PC-9 (cell line): ENCODE data around the gene ITGBL1. TPM values are rescaled to one million over a fixed set of nuclear protein-coding genes. Genes with fewer than 3 reads are reported as not detected.

Experiments used
- BruUV-seq: library from RNA; stranded (reverse); fragments of 400-500 nt; replicated peaks from 2 replicates; lab custom pipeline; 2021; lab: Mats Ljungman, UMichigan
- CTCF ChIA-PET: fragments of 300-600 bp; sonication (Branson Sonifier 250); formaldehyde crosslinking; loops from one replicate; lab custom pipeline; 2022; ENCODE audit warnings: antibody characterized with exemption; lab: Charles Lee
- POLR2A ChIA-PET: fragments of 300-600 bp; sonication (Branson Sonifier 250); formaldehyde crosslinking; loops from one replicate; lab custom pipeline; 2022; ENCODE audit warnings: antibody characterized with exemption; ENCODE audit not compliant: unreplicated experiment; lab: Charles Lee
- DNase-seq, 2 experiments: peaks; one replicate each; pipeline versions ENCODE4 v3.0.0 to v3.0.0-alpha.2; 2015 to 2022; ENCODE audit warnings: mixed read lengths in 1 of 2
- H2AFZ ChIP-seq: fragments of 200-600 bp; sonication (generic); 2 replicates; pipeline ENCODE4 v1.8.1; 2017; ENCODE audit warnings: antibody characterized with exemption
- H3F3A ChIP-seq: fragments of 200-600 bp; sonication (generic); 2 replicates; pipeline ENCODE4 v1.8.1; 2017; ENCODE audit warnings: antibody characterized with exemption, mild to moderate bottlenecking, low read depth; ENCODE audit not compliant: insufficient read depth
- H3K27ac ChIP-seq: fragments of 200-600 bp; sonication (generic); 2 replicates; pipeline ENCODE4 v1.6.1; 2016; ENCODE audit warnings: mixed run types
- H3K27me3 ChIP-seq: fragments of 200-600 bp; sonication (generic); 2 replicates; pipeline ENCODE4 v1.6.1; 2016; ENCODE audit warnings: low read depth, mixed run types; ENCODE audit not compliant: insufficient read depth
- H3K36me3 ChIP-seq: fragments of 200-600 bp; sonication (generic); 2 replicates; pipeline ENCODE4 v1.6.1; 2016; ENCODE audit warnings: low read depth, mixed run types
- H3K4me1 ChIP-seq: fragments of 200-600 bp; sonication (generic); replicated peaks from 2 replicates; pipeline ENCODE4 v1.6.1; 2016; ENCODE audit warnings: mixed run types; ENCODE audit not compliant: insufficient read depth
- H3K4me2 ChIP-seq: fragments of 200-600 bp; sonication (generic); 2 replicates; pipeline ENCODE4 v1.6.1; 2017; ENCODE audit warnings: mixed run types
- H3K4me3 ChIP-seq: fragments of 200-600 bp; sonication (generic); 2 replicates; pipeline ENCODE4 v1.6.1; 2016; ENCODE audit warnings: mixed run types
- H3K79me2 ChIP-seq: fragments of 200-600 bp; sonication (generic); 2 replicates; pipeline ENCODE4 v1.6.1; 2017; ENCODE audit warnings: low read depth, mixed run types
- H3K9me2 ChIP-seq: fragments of 200-600 bp; sonication (generic); 2 replicates; pipeline ENCODE4 v1.8.1; 2017; ENCODE audit warnings: mild to moderate bottlenecking; ENCODE audit not compliant: insufficient read depth
- H3K9me3 ChIP-seq: fragments of 200-600 bp; sonication (generic); 2 replicates; pipeline ENCODE4 v1.8.1; 2016; ENCODE audit warnings: low read depth; ENCODE audit not compliant: insufficient read depth
- H4K20me1 ChIP-seq: fragments of 200-600 bp; sonication (generic); 2 replicates; pipeline ENCODE4 v1.8.1; 2017; ENCODE audit not compliant: insufficient read depth
- CTCF ChIP-seq: fragments of 200-600 bp; sonication (generic); conservative IDR thresholded peaks from 2 replicates; pipeline ENCODE4 v1.6.1; 2017; ENCODE audit warnings: mixed run types, antibody characterized with exemption, mild to moderate bottlenecking, moderate library complexity
- EZH2 ChIP-seq: fragments of 200-600 bp; sonication (generic); IDR thresholded peaks from 2 replicates; pipeline ENCODE4 v1.8.0; 2017; ENCODE audit warnings: antibody characterized with exemption, low read depth
- intact Hi-C: fragments of 100-400 bp; cut with micrococcal nuclease; formaldehyde crosslinking; loops from one replicate; pipeline ENCODE4 v1.10.0; 2022; ENCODE audit not compliant: unreplicated experiment
- total RNA-seq: library from RNA; stranded (reverse); gene quantifications from 2 replicates; pipeline ENCODE4 v1.2.3, GENCODE V29; 2021

ITGBL1 gene
- total RNA-seq, 1 experiment from 2014 or later = 52.5 TPM

GRCh38 chr13:101612735-101613134 is 160.3 kb downstream of the ITGBL1 start:
- Histone ChIP-seq H3K79me2 (no peaks in the 10 kb centered on the region), H4K20me1 (no peaks in the 10 kb centered on the region), H3K4me2 (no peak overlapping the region), H3K4me1 (no peaks in the 10 kb centered on the region), H3K27ac (no peak overlapping the region), H3K27me3 (no peaks in the 10 kb centered on the region), H3F3A (no peaks in the 10 kb centered on the region), H3K36me3 (0 out of 2 replicates have a peak, but pooled peaks cover 6% of the 10 kb centered on the region), H2AFZ (no peak overlapping the region), H3K4me3 (no peak overlapping the region), H3K9me3 (no peaks in the 10 kb centered on the region), H3K9me2 (no peaks in the 10 kb centered on the region)
- TF ChIP-seq EZH2 (no peak), CTCF (no peak)
- ChIA-PET POLR2A (no interaction called here), CTCF (no interaction called here)
- DNase-seq = no peak
- intact Hi-C loops = no loop called here
- no TSS peak for BruUV-seq

- TF ChIP-seq EZH2 (no peak), CTCF (no peak)
- Histone ChIP-seq H3K79me2 (no peaks in the 10 kb centered on the region), H3K4me2 (no peak overlapping the region), H3K4me1 (no peaks in the 10 kb centered on the region), H2AFZ (no peak overlapping the region), H3K4me3 (no peak overlapping the region), H3K9me2 (no peaks in the 10 kb centered on the region), H3K9me3 (no peaks in the 10 kb centered on the region), H3F3A (no peaks in the 10 kb centered on the region), H4K20me1 (no peaks in the 10 kb centered on the region), H3K36me3 (0 out of 2 replicates have a peak, but pooled peaks cover 6% of the 10 kb centered on the region), H3K27ac (no peak overlapping the region), H3K27me3 (no peaks in the 10 kb centered on the region)
- POLR2A ChIA-PET = no interaction called here
- CTCF ChIA-PET = no interaction called here
- no peak for DNase-seq
- BruUV-seq = no TSS peak
- intact Hi-C loops = no loop called here
Observed at GRCh38 chr13:101614491-101614890, 162.0 kb downstream of the ITGBL1 start.

- Histone ChIP-seq H3K27me3 (no peaks in the 10 kb centered on the region), H3K79me2 (no peaks in the 10 kb centered on the region), H3K4me2 (no peak overlapping the region), H3K27ac (no peak overlapping the region), H3K9me3 (no peaks in the 10 kb centered on the region), H3F3A (peaks cover 12% of the 10 kb centered on the region; the same call in 1 of the 2 replicates), H3K4me3 (no peak overlapping the region), H3K9me2 (no peaks in the 10 kb centered on the region), H3K4me1 (peaks cover 14% of the 10 kb centered on the region), H4K20me1 (no peaks in the 10 kb centered on the region), H3K36me3 (no peaks in the 10 kb centered on the region; the same call in 1 of the 2 replicates), H2AFZ (no peak overlapping the region)
- BruUV-seq = no TSS peak
- no peak for DNase-seq
- intact Hi-C loops = no loop called here
- ChIA-PET POLR2A (no interaction called here), CTCF (no interaction called here)
- TF ChIP-seq CTCF (no peak), EZH2 (no peak)
Observed at GRCh38 chr13:101618440-101619187, 166.1 kb downstream of the ITGBL1 start.
